SK-N-SH (cell line): Measurements from ENCODE around the gene PLD2. TPM values are rescaled to one million over a fixed set of nuclear protein-coding genes. Genes with fewer than 3 reads are reported as not detected.
A peak's percentile ranks its signal among the peaks of the same experiment; 100 is the strongest.

Source experiments
- CHD2 ChIP-seq: fragments of 150-350 bp; IDR thresholded peaks from 2 replicates; pipeline ENCODE4 v1.6.1; 2018; ENCODE audit warnings: low read length; ENCODE audit not compliant: partially characterized antibody
- ELF1 ChIP-seq: IDR thresholded peaks from 2 replicates; pipeline ENCODE4 v1.4.0; 2012
- EP300 ChIP-seq, 2 experiments: IDR thresholded peaks; 2 replicates each; pipeline versions ENCODE4 v1.4.0 to v1.6.1; 2012; ENCODE audit warnings: borderline replicate concordance in 1 of 2, low read depth in 1 of 2, low read length in 1 of 2
- EZH2phosphoT487 ChIP-seq: fragments of 200-600 bp; sonication (generic); IDR thresholded peaks from 2 replicates; pipeline ENCODE4 v1.6.1; 2017; ENCODE audit warnings: low read depth, mixed run types, mild to moderate bottlenecking, antibody characterized with exemption, moderate library complexity, borderline replicate concordance
- FOSL2 ChIP-seq: IDR thresholded peaks from 2 replicates; pipeline ENCODE4 v1.4.0; 2012; ENCODE audit warnings: low read depth, mild to moderate bottlenecking, moderate library complexity, borderline replicate concordance
- GABPA ChIP-seq: IDR thresholded peaks from 2 replicates; pipeline ENCODE4 v1.4.0; 2012; ENCODE audit warnings: low read depth, mild to moderate bottlenecking
- GATA2 ChIP-seq: sonication (generic); formaldehyde crosslinking; IDR thresholded peaks from 2 replicates; pipeline ENCODE4 v1.5.0; 2020; ENCODE audit warnings: mild to moderate bottlenecking, missing genetic modification reagents
- JUND ChIP-seq: IDR thresholded peaks from 2 replicates; pipeline ENCODE4 v1.4.0; 2012
- MEF2A ChIP-seq: IDR thresholded peaks from 2 replicates; pipeline ENCODE4 v1.4.0; 2012; ENCODE audit warnings: low read depth, borderline replicate concordance
- MXI1 ChIP-seq: IDR thresholded peaks from 2 replicates; pipeline ENCODE4 v1.6.1; 2012; ENCODE audit warnings: mild to moderate bottlenecking, low read depth, low read length, improper control_type of control experiment
- NRF1 ChIP-seq: IDR thresholded peaks from 2 replicates; pipeline ENCODE4 v1.6.1; 2012; ENCODE audit warnings: low read depth, mild to moderate bottlenecking, low read length
- RAD21 ChIP-seq: IDR thresholded peaks from 2 replicates; pipeline ENCODE4 v1.6.1; 2012; ENCODE audit warnings: mild to moderate bottlenecking, low read length
- RCOR1 ChIP-seq: fragments of 150-350 bp; IDR thresholded peaks from 2 replicates; pipeline ENCODE4 v1.6.1; 2017; ENCODE audit warnings: antibody characterized with exemption, low read length
- RFX5 ChIP-seq: IDR thresholded peaks from 2 replicates; pipeline ENCODE4 v1.6.1; 2012; ENCODE audit warnings: mild to moderate bottlenecking, improper control_type of control experiment, low read length
- RXRA ChIP-seq: IDR thresholded peaks from 2 replicates; pipeline ENCODE4 v1.4.0; 2012; ENCODE audit warnings: low read depth, mild to moderate bottlenecking, borderline replicate concordance
- SIN3A ChIP-seq: IDR thresholded peaks from 2 replicates; pipeline ENCODE4 v1.6.1; 2012; ENCODE audit warnings: low read depth, mild to moderate bottlenecking, low read length, moderate library complexity, borderline replicate concordance
- TAF1 ChIP-seq: IDR thresholded peaks from 2 replicates; pipeline ENCODE4 v1.6.1; 2012; ENCODE audit warnings: low read depth, mild to moderate bottlenecking, low read length, moderate library complexity, borderline replicate concordance
- TEAD4 ChIP-seq: IDR thresholded peaks from 2 replicates; pipeline ENCODE4 v1.4.0; 2012; ENCODE audit warnings: mild to moderate bottlenecking, borderline replicate concordance; ENCODE audit not compliant: insufficient read depth
- polyA plus RNA-seq, 3 experiments: library from polyadenylated mRNA; depleted of rRNA; stranded (reverse); fragments of >200 nt; gene quantifications; 2 replicates each; pipeline ENCODE4 v1.2.3, GENCODE V29; 2012
- TF ChIP-seq, protein P1 (sequence below): fragments of 150-350 bp; IDR thresholded peaks from 2 replicates; pipeline ENCODE4 v1.6.1; 2017; ENCODE audit warnings: antibody characterized with exemption, low read length, low read depth, borderline replicate concordance
- TF ChIP-seq, protein P2 (sequence below): fragments of 150-350 bp; IDR thresholded peaks from 2 replicates; pipeline ENCODE4 v1.6.1; 2016; ENCODE audit warnings: mild to moderate bottlenecking, low read depth, low read length
- TF ChIP-seq, protein P3 (sequence below): IDR thresholded peaks from 2 replicates; pipeline ENCODE4 v1.4.0; 2012; ENCODE audit warnings: low read depth, borderline replicate concordance
- TF ChIP-seq, protein P4 (sequence below): IDR thresholded peaks from 2 replicates; pipeline ENCODE4 v1.4.0; 2012; ENCODE audit warnings: low read depth
- TF ChIP-seq, protein P5 (sequence below): IDR thresholded peaks from 2 replicates; pipeline ENCODE4 v1.4.0; 2012; ENCODE audit warnings: low read depth, borderline replicate concordance
- TF ChIP-seq, protein P6 (sequence below): fragments of 200-600 bp; sonication (generic); IDR thresholded peaks from 2 replicates; pipeline ENCODE4 v1.6.1; 2017; ENCODE audit warnings: antibody characterized with exemption, mild to moderate bottlenecking, moderate library complexity

PLD2 gene
- polyA plus RNA-seq, 1 of the 3 experiments (the other 2 are of a cell fraction) = 42.5 TPM

DNA sequence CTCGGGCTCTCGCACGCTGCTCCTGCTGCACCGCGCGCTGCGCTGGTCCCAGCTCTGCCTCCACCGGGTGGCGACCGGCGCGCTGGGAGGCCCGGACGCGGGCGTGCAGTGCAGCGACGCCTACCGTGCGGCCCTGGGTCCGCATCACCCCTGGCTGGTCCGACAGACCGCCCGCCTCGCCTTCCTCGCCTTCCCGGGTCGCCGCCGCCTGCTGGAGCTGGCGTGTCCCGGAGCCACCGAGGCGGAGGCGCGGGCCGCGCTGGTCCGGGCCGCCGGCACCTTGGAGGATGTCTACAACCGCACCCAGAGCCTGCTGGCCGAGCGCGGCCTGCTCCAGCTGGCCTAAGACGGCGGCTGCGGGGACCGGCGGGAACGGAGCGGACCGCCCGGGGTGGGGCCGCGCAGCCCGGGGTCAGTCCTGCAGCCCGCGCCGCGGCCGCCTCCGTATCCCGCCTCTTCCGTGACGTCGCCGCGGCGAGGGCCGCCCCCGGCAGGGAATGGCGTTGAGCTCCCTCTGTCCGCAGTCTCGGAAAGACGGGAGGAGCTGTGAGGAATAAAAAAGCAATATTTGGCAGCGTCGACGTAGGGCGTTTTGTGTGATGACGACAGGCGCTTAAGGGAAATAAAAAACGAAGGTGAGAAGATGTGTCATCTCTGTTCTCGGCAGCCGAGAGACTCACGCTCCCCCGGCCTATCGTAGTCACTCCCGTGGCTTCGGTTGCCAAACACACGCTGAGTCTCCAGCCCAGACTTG, 16.8 kb upstream of the PLD2 start (continued):
- TF ChIP-seq EP300 (IDR thresholded peaks at IDR 0.05; ENCODE audit: borderline replicate concordance in 1 of 2, low read depth in 1 of 2, low read length in 1 of 2) = no peak
- TF ChIP-seq, protein P1, sequence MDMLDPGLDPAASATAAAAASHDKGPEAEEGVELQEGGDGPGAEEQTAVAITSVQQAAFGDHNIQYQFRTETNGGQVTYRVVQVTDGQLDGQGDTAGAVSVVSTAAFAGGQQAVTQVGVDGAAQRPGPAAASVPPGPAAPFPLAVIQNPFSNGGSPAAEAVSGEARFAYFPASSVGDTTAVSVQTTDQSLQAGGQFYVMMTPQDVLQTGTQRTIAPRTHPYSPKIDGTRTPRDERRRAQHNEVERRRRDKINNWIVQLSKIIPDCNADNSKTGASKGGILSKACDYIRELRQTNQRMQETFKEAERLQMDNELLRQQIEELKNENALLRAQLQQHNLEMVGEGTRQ = no peak
- TF ChIP-seq MXI1 = peak; percentile 83
- peak; percentile 67; the same call in 1 of the 2 replicates for TF ChIP-seq SIN3A
- TF ChIP-seq, protein P2, sequence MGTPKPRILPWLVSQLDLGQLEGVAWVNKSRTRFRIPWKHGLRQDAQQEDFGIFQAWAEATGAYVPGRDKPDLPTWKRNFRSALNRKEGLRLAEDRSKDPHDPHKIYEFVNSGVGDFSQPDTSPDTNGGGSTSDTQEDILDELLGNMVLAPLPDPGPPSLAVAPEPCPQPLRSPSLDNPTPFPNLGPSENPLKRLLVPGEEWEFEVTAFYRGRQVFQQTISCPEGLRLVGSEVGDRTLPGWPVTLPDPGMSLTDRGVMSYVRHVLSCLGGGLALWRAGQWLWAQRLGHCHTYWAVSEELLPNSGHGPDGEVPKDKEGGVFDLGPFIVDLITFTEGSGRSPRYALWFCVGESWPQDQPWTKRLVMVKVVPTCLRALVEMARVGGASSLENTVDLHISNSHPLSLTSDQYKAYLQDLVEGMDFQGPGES = no peak
- TF ChIP-seq NRF1 = no peak
- TF ChIP-seq, protein P3, sequence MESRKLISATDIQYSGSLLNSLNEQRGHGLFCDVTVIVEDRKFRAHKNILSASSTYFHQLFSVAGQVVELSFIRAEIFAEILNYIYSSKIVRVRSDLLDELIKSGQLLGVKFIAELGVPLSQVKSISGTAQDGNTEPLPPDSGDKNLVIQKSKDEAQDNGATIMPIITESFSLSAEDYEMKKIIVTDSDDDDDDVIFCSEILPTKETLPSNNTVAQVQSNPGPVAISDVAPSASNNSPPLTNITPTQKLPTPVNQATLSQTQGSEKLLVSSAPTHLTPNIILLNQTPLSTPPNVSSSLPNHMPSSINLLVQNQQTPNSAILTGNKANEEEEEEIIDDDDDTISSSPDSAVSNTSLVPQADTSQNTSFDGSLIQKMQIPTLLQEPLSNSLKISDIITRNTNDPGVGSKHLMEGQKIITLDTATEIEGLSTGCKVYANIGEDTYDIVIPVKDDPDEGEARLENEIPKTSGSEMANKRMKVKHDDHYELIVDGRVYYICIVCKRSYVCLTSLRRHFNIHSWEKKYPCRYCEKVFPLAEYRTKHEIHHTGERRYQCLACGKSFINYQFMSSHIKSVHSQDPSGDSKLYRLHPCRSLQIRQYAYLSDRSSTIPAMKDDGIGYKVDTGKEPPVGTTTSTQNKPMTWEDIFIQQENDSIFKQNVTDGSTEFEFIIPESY = no peak
- TF ChIP-seq FOSL2 = no peak
- TF ChIP-seq JUND = no peak
- TF ChIP-seq RAD21 = peak; percentile 39
- TF ChIP-seq GATA2 (CRISPR knock-in tag) = no peak
- no peak for TF ChIP-seq RCOR1
- no peak; the same call in 1 of the 2 replicates for TF ChIP-seq MEF2A
- TF ChIP-seq, protein P4, sequence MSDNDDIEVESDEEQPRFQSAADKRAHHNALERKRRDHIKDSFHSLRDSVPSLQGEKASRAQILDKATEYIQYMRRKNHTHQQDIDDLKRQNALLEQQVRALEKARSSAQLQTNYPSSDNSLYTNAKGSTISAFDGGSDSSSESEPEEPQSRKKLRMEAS = peak; percentile 57
- TF ChIP-seq CHD2 = peak; percentile 21
- TF ChIP-seq TAF1 = peak; percentile 39; the same call in 1 of the 2 replicates
- no peak for TF ChIP-seq RFX5
- no peak for TF ChIP-seq TEAD4
- TF ChIP-seq RXRA = no peak
- TF ChIP-seq EZH2phosphoT487 = no peak
- TF ChIP-seq, protein P5, sequence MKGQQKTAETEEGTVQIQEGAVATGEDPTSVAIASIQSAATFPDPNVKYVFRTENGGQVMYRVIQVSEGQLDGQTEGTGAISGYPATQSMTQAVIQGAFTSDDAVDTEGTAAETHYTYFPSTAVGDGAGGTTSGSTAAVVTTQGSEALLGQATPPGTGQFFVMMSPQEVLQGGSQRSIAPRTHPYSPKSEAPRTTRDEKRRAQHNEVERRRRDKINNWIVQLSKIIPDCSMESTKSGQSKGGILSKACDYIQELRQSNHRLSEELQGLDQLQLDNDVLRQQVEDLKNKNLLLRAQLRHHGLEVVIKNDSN = no peak
- peak; percentile 57 for TF ChIP-seq ELF1
- TF ChIP-seq, protein P6, sequence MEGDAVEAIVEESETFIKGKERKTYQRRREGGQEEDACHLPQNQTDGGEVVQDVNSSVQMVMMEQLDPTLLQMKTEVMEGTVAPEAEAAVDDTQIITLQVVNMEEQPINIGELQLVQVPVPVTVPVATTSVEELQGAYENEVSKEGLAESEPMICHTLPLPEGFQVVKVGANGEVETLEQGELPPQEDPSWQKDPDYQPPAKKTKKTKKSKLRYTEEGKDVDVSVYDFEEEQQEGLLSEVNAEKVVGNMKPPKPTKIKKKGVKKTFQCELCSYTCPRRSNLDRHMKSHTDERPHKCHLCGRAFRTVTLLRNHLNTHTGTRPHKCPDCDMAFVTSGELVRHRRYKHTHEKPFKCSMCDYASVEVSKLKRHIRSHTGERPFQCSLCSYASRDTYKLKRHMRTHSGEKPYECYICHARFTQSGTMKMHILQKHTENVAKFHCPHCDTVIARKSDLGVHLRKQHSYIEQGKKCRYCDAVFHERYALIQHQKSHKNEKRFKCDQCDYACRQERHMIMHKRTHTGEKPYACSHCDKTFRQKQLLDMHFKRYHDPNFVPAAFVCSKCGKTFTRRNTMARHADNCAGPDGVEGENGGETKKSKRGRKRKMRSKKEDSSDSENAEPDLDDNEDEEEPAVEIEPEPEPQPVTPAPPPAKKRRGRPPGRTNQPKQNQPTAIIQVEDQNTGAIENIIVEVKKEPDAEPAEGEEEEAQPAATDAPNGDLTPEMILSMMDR = peak; percentile 58
- 0 out of 2 replicates have a peak, but pooled peaks have one; percentile 33 for TF ChIP-seq GABPA
